Panc1 (cell line): ENCODE data around the gene VPS33B. TPM values are rescaled to one million over a fixed set of nuclear protein-coding genes. Genes with fewer than 3 reads are reported as not detected.

Experiments
- ATAC-seq: fragments of 200-7000 bp; cut with Tn5 transposase; 2 replicates; pipeline ENCODE4 v1.9.1; 2020; ENCODE audit warnings: mild to moderate bottlenecking, moderate library complexity
- BruUV-seq: library from RNA; stranded (reverse); fragments of 400-500 nt; replicated peaks from 2 replicates; lab custom pipeline; 2021; lab: Mats Ljungman, UMichigan
- CTCF ChIA-PET: fragments of 300-600 bp; sonication (Branson Sonifier 250); formaldehyde crosslinking; loops from one replicate; lab custom pipeline; 2022; ENCODE audit warnings: antibody characterized with exemption; lab: Charles Lee
- POLR2A ChIA-PET: fragments of 300-600 bp; sonication (Branson Sonifier 250); formaldehyde crosslinking; loops from one replicate; lab custom pipeline; 2022; ENCODE audit warnings: antibody characterized with exemption; lab: Charles Lee
- DNase-seq: peaks from one replicate; pipeline ENCODE4 v3.0.0-alpha.2; 2010; ENCODE audit warnings: low read depth, low spot score
- H3K27ac ChIP-seq: 2 replicates; pipeline ENCODE4 v1.5.1; 2011; ENCODE audit warnings: mild to moderate bottlenecking, low read length, inconsistent platforms
- H3K27me3 ChIP-seq: fragments of 200-500 bp; sonication (Bioruptor generic); 2 replicates; pipeline ENCODE4 v1.6.0; 2014; ENCODE audit warnings: low read length, inconsistent platforms; ENCODE audit not compliant: control insufficient read depth, insufficient read depth
- H3K36me3 ChIP-seq: fragments of 200-500 bp; sonication (Bioruptor generic); 2 replicates; pipeline ENCODE4 v1.5.1; 2014; ENCODE audit warnings: inconsistent platforms, mild to moderate bottlenecking, low read length, moderate library complexity; ENCODE audit not compliant: control insufficient read depth, insufficient read depth
- H3K4me1 ChIP-seq: 2 replicates; pipeline ENCODE4 v1.5.1; 2011; ENCODE audit warnings: inconsistent platforms, mild to moderate bottlenecking, low read length, moderate library complexity; ENCODE audit not compliant: control insufficient read depth, insufficient read depth
- H3K4me3 ChIP-seq, 2 experiments: 2 replicates each; pipeline ENCODE4 v1.5.1; 2011 to 2012; ENCODE audit warnings: low read depth in 2 of 2, low read length in 2 of 2, mild to moderate bottlenecking in 2 of 2, inconsistent platforms in 1 of 2, moderate library complexity in 1 of 2
- H3K9me3 ChIP-seq: fragments of 200-500 bp; sonication (Bioruptor generic); 2 replicates; pipeline ENCODE4 v1.5.1; 2014; ENCODE audit warnings: low read depth, mild to moderate bottlenecking, inconsistent platforms, low read length, moderate library complexity; ENCODE audit not compliant: control insufficient read depth, insufficient read depth
- POLR2AphosphoS5 ChIP-seq: IDR thresholded peaks from 2 replicates; pipeline ENCODE4 v1.6.1; 2012; ENCODE audit warnings: mild to moderate bottlenecking, low read depth, low read length, moderate library complexity
- SIN3A ChIP-seq: IDR thresholded peaks from 2 replicates; pipeline ENCODE4 v1.6.1; 2012; ENCODE audit warnings: low read depth, mild to moderate bottlenecking, low read length, moderate library complexity, borderline replicate concordance; ENCODE audit not compliant: insufficient read depth
- TCF7L2 ChIP-seq: IDR thresholded peaks from 2 replicates; pipeline ENCODE4 v1.6.1; 2011; ENCODE audit warnings: mild to moderate bottlenecking, low read depth, low read length, inconsistent platforms
- in situ Hi-C: cut with HindIII; loops from 2 replicates; pipeline ENCODE4 v1.10.0; 2016; ENCODE audit warnings: low sequenced_read_pairs, low pct_unique_long_range_greater_than_20kb
- intact Hi-C: fragments of 100-400 bp; cut with micrococcal nuclease; formaldehyde crosslinking; loops from one replicate; pipeline ENCODE4 v1.10.0; 2022; ENCODE audit not compliant: unreplicated experiment
- total RNA-seq: library from RNA; stranded (reverse); gene quantifications from one replicate; pipeline ENCODE4 v1.2.1, GENCODE V29; 2021; ENCODE audit not compliant: unreplicated experiment
- TF ChIP-seq, protein P1 (sequence below), 2 experiments: IDR thresholded peaks; 2 replicates each; pipeline ENCODE4 v1.6.1; 2011 to 2012; ENCODE audit warnings: low read depth in 2 of 2, control low read depth in 1 of 2, low read length in 1 of 2, mild to moderate bottlenecking in 1 of 2, moderate library complexity in 1 of 2; ENCODE audit not compliant: insufficient read depth in 1 of 2
- TF ChIP-seq, protein P2 (sequence below): fragments of 450-650 bp; IDR thresholded peaks from 2 replicates; pipeline ENCODE4 v1.5.1; 2017; ENCODE audit warnings: mild to moderate bottlenecking

Gene VPS33B
- total RNA-seq, 1 experiment from 2014 or later, result 16.3 TPM

- no peak for DNase-seq
- in situ Hi-C loops, result no loop called here
- no peak for ATAC-seq
- intact Hi-C loops, result no loop called here
- Histone ChIP-seq H3K27me3 (peaks cover 33% of the 10 kb centered on the region), H3K27ac (no peak overlapping the region), H3K4me3 (no peak overlapping the region), H3K4me1 (no peaks in the 10 kb centered on the region), H3K9me3 (no peaks in the 10 kb centered on the region), H3K36me3 (no peaks in the 10 kb centered on the region)
- BruUV-seq, result no TSS peak
- TF ChIP-seq, protein P1, sequence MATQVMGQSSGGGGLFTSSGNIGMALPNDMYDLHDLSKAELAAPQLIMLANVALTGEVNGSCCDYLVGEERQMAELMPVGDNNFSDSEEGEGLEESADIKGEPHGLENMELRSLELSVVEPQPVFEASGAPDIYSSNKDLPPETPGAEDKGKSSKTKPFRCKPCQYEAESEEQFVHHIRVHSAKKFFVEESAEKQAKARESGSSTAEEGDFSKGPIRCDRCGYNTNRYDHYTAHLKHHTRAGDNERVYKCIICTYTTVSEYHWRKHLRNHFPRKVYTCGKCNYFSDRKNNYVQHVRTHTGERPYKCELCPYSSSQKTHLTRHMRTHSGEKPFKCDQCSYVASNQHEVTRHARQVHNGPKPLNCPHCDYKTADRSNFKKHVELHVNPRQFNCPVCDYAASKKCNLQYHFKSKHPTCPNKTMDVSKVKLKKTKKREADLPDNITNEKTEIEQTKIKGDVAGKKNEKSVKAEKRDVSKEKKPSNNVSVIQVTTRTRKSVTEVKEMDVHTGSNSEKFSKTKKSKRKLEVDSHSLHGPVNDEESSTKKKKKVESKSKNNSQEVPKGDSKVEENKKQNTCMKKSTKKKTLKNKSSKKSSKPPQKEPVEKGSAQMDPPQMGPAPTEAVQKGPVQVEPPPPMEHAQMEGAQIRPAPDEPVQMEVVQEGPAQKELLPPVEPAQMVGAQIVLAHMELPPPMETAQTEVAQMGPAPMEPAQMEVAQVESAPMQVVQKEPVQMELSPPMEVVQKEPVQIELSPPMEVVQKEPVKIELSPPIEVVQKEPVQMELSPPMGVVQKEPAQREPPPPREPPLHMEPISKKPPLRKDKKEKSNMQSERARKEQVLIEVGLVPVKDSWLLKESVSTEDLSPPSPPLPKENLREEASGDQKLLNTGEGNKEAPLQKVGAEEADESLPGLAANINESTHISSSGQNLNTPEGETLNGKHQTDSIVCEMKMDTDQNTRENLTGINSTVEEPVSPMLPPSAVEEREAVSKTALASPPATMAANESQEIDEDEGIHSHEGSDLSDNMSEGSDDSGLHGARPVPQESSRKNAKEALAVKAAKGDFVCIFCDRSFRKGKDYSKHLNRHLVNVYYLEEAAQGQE (IDR thresholded peaks at IDR 0.05; ENCODE audit: insufficient read depth in 1 of 2, low read depth in 2 of 2, low read length in 1 of 2), result no peak
- TF ChIP-seq SIN3A (no peak), POLR2AphosphoS5 (no peak), TCF7L2 (no peak)
- TF ChIP-seq, protein P2, sequence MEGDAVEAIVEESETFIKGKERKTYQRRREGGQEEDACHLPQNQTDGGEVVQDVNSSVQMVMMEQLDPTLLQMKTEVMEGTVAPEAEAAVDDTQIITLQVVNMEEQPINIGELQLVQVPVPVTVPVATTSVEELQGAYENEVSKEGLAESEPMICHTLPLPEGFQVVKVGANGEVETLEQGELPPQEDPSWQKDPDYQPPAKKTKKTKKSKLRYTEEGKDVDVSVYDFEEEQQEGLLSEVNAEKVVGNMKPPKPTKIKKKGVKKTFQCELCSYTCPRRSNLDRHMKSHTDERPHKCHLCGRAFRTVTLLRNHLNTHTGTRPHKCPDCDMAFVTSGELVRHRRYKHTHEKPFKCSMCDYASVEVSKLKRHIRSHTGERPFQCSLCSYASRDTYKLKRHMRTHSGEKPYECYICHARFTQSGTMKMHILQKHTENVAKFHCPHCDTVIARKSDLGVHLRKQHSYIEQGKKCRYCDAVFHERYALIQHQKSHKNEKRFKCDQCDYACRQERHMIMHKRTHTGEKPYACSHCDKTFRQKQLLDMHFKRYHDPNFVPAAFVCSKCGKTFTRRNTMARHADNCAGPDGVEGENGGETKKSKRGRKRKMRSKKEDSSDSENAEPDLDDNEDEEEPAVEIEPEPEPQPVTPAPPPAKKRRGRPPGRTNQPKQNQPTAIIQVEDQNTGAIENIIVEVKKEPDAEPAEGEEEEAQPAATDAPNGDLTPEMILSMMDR, result no peak
- ChIA-PET CTCF (no interaction called here), POLR2A (no interaction called here)
Observed at GRCh38 chr15:91054816-91055215, 32.4 kb upstream of the VPS33B start.

- in situ Hi-C loops, result no loop called here
Observed at GRCh38 chr15:91051248-91051647, 28.9 kb upstream of the VPS33B start.

More at GRCh38 chr15:91051248-91051647, 28.9 kb upstream of the VPS33B start:
- ChIA-PET POLR2A (no interaction called here), CTCF (no interaction called here)
- no peak overlapping the region for H3K27ac ChIP-seq
- intact Hi-C loops, result no loop called here
- H3K36me3 ChIP-seq, result no peaks in the 10 kb centered on the region
- ATAC-seq (no peak), DNase-seq (no peak)
- H3K27me3 ChIP-seq, result peaks cover 22% of the 10 kb centered on the region
- no peaks in the 10 kb centered on the region for H3K9me3 ChIP-seq
- no peak for TF ChIP-seq POLR2AphosphoS5
- TF ChIP-seq, protein P2, result no peak
- TF ChIP-seq, protein P1 (IDR thresholded peaks at IDR 0.05; ENCODE audit: insufficient read depth in 1 of 2, low read depth in 2 of 2, low read length in 1 of 2), result no peak
- no peak for TF ChIP-seq SIN3A
- TF ChIP-seq TCF7L2, result no peak
- no TSS peak for BruUV-seq
- H3K4me1 ChIP-seq, result no peaks in the 10 kb centered on the region
- no peak overlapping the region for H3K4me3 ChIP-seq
